Neural cell (in vitro differentiated cells): ENCODE results near the gene AOAH.

Source experiments
- EZH2 ChIP-seq: fragments of 200-600, 300-800 bp; shearing (Covaris generic), sonication (generic); IDR thresholded peaks from 2 replicates; pipeline ENCODE4 v1.6.1; 2014; ENCODE audit warnings: antibody characterized with exemption, low read length, borderline replicate concordance, mild to moderate bottlenecking; ENCODE audit not compliant: insufficient read depth, poor library complexity, severe bottlenecking
- POLR2AphosphoS5 ChIP-seq: IDR thresholded peaks from 2 replicates; pipeline ENCODE4 v1.6.1; 2012
- REST ChIP-seq: IDR thresholded peaks from 2 replicates; pipeline ENCODE4 v1.6.1; 2012; ENCODE audit warnings: borderline replicate concordance
- TF ChIP-seq, protein P1 (sequence below): fragments of 450-650 bp; IDR thresholded peaks from 2 replicates; pipeline ENCODE4 v1.5.1; 2014; ENCODE audit warnings: antibody characterized with exemption, mild to moderate bottlenecking, moderate library complexity; ENCODE audit not compliant: poor library complexity, severe bottlenecking

- TF ChIP-seq, protein P1, sequence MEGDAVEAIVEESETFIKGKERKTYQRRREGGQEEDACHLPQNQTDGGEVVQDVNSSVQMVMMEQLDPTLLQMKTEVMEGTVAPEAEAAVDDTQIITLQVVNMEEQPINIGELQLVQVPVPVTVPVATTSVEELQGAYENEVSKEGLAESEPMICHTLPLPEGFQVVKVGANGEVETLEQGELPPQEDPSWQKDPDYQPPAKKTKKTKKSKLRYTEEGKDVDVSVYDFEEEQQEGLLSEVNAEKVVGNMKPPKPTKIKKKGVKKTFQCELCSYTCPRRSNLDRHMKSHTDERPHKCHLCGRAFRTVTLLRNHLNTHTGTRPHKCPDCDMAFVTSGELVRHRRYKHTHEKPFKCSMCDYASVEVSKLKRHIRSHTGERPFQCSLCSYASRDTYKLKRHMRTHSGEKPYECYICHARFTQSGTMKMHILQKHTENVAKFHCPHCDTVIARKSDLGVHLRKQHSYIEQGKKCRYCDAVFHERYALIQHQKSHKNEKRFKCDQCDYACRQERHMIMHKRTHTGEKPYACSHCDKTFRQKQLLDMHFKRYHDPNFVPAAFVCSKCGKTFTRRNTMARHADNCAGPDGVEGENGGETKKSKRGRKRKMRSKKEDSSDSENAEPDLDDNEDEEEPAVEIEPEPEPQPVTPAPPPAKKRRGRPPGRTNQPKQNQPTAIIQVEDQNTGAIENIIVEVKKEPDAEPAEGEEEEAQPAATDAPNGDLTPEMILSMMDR: no peak
- TF ChIP-seq POLR2AphosphoS5 (no peak), REST (no peak), EZH2 (no peak)
Observed at GRCh38 chr7:36717586-36717985, 6.7 kb downstream of the AOAH start.
